Caki2 (cell line): ENCODE measurements around the gene SMARCAD1. TPM values are rescaled to one million over a fixed set of nuclear protein-coding genes. Genes with fewer than 3 reads are reported as not detected.
"Not testable (repeated sequence)": the region's sequence is repeated elsewhere in the genome, so short reads cannot be mapped to it uniquely, and the experiment has no call there.

Source experiments
- DNase-seq: peaks from one replicate; pipeline ENCODE4 v3.0.0-alpha.2; 2015; ENCODE audit warnings: low read depth
- in situ Hi-C: cut with HindIII; loops from 2 replicates; pipeline ENCODE4 v1.10.0; 2016; ENCODE audit warnings: low sequenced_read_pairs, low pct_unique_long_range_greater_than_20kb, mixed read lengths
- total RNA-seq: library from RNA; depleted of rRNA; stranded (reverse); fragments of >200 nt; shearing (Covaris generic); gene quantifications from 2 replicates; pipeline ENCODE4 v1.2.3, GENCODE V29; 2014; ENCODE audit warnings: low replicate concordance; rRNA removed

SMARCAD1 gene
- total RNA-seq, 1 experiment from 2014 or later: 11.1 TPM

- DNase-seq: no peak
- in situ Hi-C loops: no loop called here
Measured at GRCh38 chr4:94333866-94334265, 126.2 kb downstream of the SMARCAD1 start.

GRCh38 chr4:94334476-94334875 is 126.8 kb downstream of the SMARCAD1 start:
- in situ Hi-C loops: no loop called here

GRCh38 chr4:94334962-94335361 is 127.3 kb downstream of the SMARCAD1 start:
- no peak for DNase-seq
- in situ Hi-C loops: no loop called here

More at GRCh38 chr4:94334476-94334875, 126.8 kb downstream of the SMARCAD1 start:
- DNase-seq: no peak

DNA sequence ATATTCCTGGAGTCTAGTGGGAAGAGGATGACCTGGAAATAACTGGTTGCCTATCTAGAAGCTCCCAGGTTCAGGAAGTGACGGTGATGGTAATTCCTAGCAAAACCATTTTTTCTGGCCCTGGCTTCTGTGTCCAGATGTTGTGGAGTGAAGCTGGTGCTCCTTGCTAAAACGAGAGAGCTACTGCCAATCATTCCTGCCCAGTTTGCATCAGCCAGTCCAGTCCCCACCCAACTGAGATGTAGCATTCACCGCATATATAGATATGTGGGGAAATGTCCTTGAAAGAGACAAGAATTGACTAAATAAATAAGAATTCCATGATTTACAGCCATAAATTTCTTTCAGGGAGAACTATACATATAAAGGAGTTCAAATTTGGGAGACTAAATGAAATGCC is 128.6 kb downstream of the SMARCAD1 start:
- no peak for DNase-seq
- in situ Hi-C loops: no loop called here

GRCh38 chr4:94336791-94337190 is 129.1 kb downstream of the SMARCAD1 start:
- in situ Hi-C loops, DNase-seq: not testable (repeated sequence)

- no peak for DNase-seq
- in situ Hi-C loops: no loop called here
Measured at GRCh38 chr4:94338681-94339351, 131.2 kb downstream of the SMARCAD1 start.

DNA sequence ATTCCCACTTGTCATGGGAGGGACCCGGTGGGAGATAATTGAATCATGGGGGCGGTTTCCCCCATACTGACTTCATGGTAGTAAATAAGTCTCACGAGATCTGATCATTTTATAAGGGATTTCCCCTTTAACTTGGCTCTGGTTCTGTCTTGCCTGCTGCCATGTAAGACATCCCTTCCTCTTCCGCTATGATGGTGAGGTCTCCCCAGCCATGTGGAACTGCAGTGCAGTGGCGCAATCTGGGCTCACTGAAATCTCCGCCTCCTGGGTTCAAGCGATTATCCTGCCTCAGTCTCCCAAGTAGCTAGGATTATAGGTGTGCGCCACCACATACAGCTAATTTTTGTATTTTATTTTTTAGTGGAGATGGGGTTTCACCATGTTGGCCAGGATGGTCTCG is 132.1 kb downstream of the SMARCAD1 start:
- DNase-seq: no peak
- in situ Hi-C loops: no loop called here

Other genes starting within 250 kb of the SMARCAD1 start
- gene HPGDS, start 135.0 kb downstream of the SMARCAD1 start, total RNA-seq: not detected in 2 replicates
- 31.7 and 35.2 TPM in 2 replicates for gene PDLIM5, start 244.1 kb downstream of the SMARCAD1 start, total RNA-seq